Posterior vena cava (tissue), 2 donors: ENCODE results near the gene SORT1. TPM values are rescaled to one million over a fixed set of nuclear protein-coding genes. Genes with fewer than 3 reads are reported as not detected.
A peak's percentile ranks its signal among the peaks of the same experiment; 100 is the strongest.

Source experiments
- DNase-seq: peaks from one replicate; pipeline ENCODE4 v3.0.0-alpha.2; 2020; ENCODE audit warnings: low spot score
- intact Hi-C, 2 donors: fragments of 100-400 bp; cut with DNase I; formaldehyde crosslinking; loops; one replicate each; pipeline versions ENCODE4 v1.14.1 to v1.14.2; 2022 to 2023
- total RNA-seq, 2 donors: library from RNA; stranded (reverse); fragmentation: NEBNext Ultra II Directional; extraction: Animal tissue kit (Norgen Biotek cat#: 25700); gene quantifications; one replicate each; pipeline ENCODE4 v1.2.1, GENCODE V29; 2021
- donor health status: DM: yes; HTN: yes; CAD: no.
- donor health status: DM: yes; HTN: yes; CAD: no.

The SORT1 gene
- total RNA-seq, 2 donors from 2014 or later = 102 to 125 TPM

- peak; percentile 78 for DNase-seq
- intact Hi-C loops = loop anchor here in 1 of 2 donors (10.0 kb wide), 1 partner anchor 265 kb away; the partner anchor contains the start of gene GPR61
These were observed 127.6 kb downstream of the SORT1 start for GRCh38 chr1:109269981-109270622.

GRCh38 chr1:109269212-109269980 lies 128.3 kb downstream of the SORT1 start:
- DNase-seq = peak; percentile 71
- intact Hi-C loops = loop anchor here in 1 of 2 donors (10.0 kb wide), 1 partner anchor 265 kb away; the partner anchor contains the start of gene GPR61

GRCh38 chr1:109268431-109269211 lies 129.1 kb downstream of the SORT1 start:
- no peak for DNase-seq
- intact Hi-C loops = loop anchor here in 1 of 2 donors (10.0 kb wide), 1 partner anchor 266 kb away; the partner anchor contains the start of gene GPR61

GRCh38 chr1:109267743-109268300 lies 129.9 kb downstream of the SORT1 start:
- DNase-seq = no peak
- intact Hi-C loops = loop anchor here in 1 of 2 donors (10.0 kb wide), 1 partner anchor 267 kb away; the partner anchor contains the start of gene GPR61

GRCh38 chr1:109266965-109267364 lies 130.8 kb downstream of the SORT1 start:
- intact Hi-C loops = loop anchor here in 1 of 2 donors (10.0 kb wide), 1 partner anchor 268 kb away; the partner anchor contains the start of gene GPR61
- DNase-seq = no peak

- intact Hi-C loops = loop anchor here in 1 of 2 donors (10.0 kb wide), 1 partner anchor 269 kb away; the partner anchor contains the start of gene GPR61
- DNase-seq = no peak
These were observed 131.9 kb downstream of the SORT1 start for GRCh38 chr1:109265741-109266330.

GRCh38 chr1:109265016-109265415 lies 132.7 kb downstream of the SORT1 start:
- intact Hi-C loops = loop anchor here in 1 of 2 donors (10.0 kb wide), 1 partner anchor 270 kb away; the partner anchor contains the start of gene GPR61

GRCh38 chr1:109264379-109264755 lies 133.4 kb downstream of the SORT1 start:
- no peak for DNase-seq
- intact Hi-C loops = loop anchor here (1.0 to 10.0 kb wide), 3 partner anchors 48 to 270 kb away; partner anchors contain the start of gene GPR61 (in 1 of the 2)

More at GRCh38 chr1:109265016-109265415, 132.7 kb downstream of the SORT1 start:
- DNase-seq = no peak

- intact Hi-C loops = loop anchor here (1.0 to 10.0 kb wide), 3 partner anchors 49 to 271 kb away; partner anchors contain the start of gene GPR61 (in 1 of the 2)
- peak; percentile 94 for DNase-seq
These were observed 133.9 kb downstream of the SORT1 start for GRCh38 chr1:109263597-109264378.

GRCh38 chr1:109263234-109263596 lies 134.5 kb downstream of the SORT1 start:
- intact Hi-C loops = loop anchor here (5.0 to 10.0 kb wide), 2 partner anchors 269 to 272 kb away; partner anchors contain the start of gene GPR61 (in 1 of the 2)
- no peak for DNase-seq

- intact Hi-C loops = loop anchor here (5.0 to 10.0 kb wide), 2 partner anchors 270 to 272 kb away; partner anchors contain the start of gene GPR61 (in 1 of the 2)
- DNase-seq = no peak
These were observed 135.3 kb downstream of the SORT1 start for GRCh38 chr1:109262231-109263055.

GRCh38 chr1:109261578-109261977 lies 136.1 kb downstream of the SORT1 start:
- intact Hi-C loops = loop anchor here (5.0 to 10.0 kb wide), 2 partner anchors 271 to 273 kb away; partner anchors contain the start of gene GPR61 (in 1 of the 2)

GRCh38 chr1:109261006-109261405 lies 136.7 kb downstream of the SORT1 start:
- DNase-seq = no peak
- intact Hi-C loops = loop anchor here (5.0 to 10.0 kb wide), 2 partner anchors 271 to 274 kb away; partner anchors contain the start of gene GPR61 (in 1 of the 2)

More at GRCh38 chr1:109261578-109261977, 136.1 kb downstream of the SORT1 start:
- DNase-seq = no peak

GRCh38 chr1:109259674-109260557 lies 137.8 kb downstream of the SORT1 start:
- intact Hi-C loops = loop anchor here (5.0 to 10.0 kb wide), 2 partner anchors 272 to 275 kb away; partner anchors contain the start of gene GPR61 (in 1 of the 2)

More at GRCh38 chr1:109259674-109260557, 137.8 kb downstream of the SORT1 start:
- no peak for DNase-seq
